ENCODE data around the gene RPL32. TPM values are rescaled to one million over a fixed set of nuclear protein-coding genes. Genes with fewer than 3 reads are reported as not detected.

The RPL32 gene
- total and polyA plus RNA-seq, 9 of the 15 experiments (the other 6 are each of a cell fraction or from before 2014, with no cell fraction given): 2,738 to 6,200 (median 4,286) TPM

DNA sequence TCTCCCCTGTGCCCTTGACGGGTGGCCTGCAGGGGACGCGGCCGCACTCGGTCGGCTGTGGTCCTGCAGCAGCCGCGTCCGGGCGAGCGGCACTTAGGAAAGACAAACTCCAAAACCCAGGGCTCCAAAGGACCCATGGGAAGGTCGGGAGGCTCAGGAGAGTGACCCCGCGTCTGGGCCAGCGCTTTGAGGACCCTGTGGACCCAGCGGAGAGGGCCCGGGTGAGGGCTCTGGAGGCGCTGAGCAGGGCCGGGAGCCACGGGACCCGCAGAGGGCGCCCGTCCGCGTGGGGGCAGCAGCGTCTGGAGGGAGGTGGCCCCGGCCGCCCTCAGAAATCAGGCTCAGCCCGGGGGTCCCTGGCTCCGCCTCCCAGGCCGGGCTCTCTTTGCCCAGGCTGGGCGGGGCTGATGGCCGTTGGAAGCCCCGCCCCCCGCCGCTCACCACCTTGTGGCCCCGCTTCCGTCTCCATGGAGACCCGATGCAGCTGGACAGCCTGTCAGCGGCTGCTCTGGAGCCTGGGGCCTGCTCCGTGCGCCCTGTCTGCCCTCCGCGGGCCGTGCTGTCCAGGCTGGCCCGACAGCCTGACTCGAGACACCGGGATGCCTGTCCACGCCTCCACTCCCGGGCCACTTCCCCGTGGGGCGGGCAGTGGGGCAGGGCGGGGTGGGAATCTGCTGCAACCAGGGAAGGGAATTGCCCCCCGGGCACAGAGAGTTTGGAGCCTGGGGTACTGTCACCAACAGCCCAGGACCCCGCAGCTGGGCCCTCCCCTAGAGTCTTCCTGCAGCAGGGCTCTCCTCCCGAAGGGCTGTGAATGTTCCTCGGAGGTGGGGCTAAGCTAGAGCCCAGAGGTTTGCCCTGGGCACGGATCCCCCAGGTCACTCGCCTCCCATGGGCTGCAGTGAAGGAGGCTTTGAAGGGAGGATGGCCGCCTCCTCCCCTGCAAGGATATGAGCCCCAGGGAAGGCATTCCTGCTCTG lies 34.8 kb upstream of the RPL32 start (continued):
- TF ChIP-seq POLR2G (IDR thresholded peaks at IDR 0.05; ENCODE audit: low read depth, low read length) (peak; percentile 72), MXI1 (IDR thresholded peaks at IDR 0.05; ENCODE audit: low read depth, low read length) (peak; percentile 51; the same call in 1 of the 2 replicates), POU5F1 (IDR thresholded peaks at IDR 0.05; ENCODE audit: borderline replicate concordance, low read depth, low read length, partially characterized antibody) (no peak), ZFX (CRISPR knock-in tag; IDR thresholded peaks at IDR 0.05) (peak; percentile 72), TAF1 (IDR thresholded peaks at IDR 0.05; ENCODE audit: control insufficient read depth, extremely low read depth, insufficient read depth, low read length, severe bottlenecking) (no peak), SIN3A (IDR thresholded peaks at IDR 0.05; ENCODE audit: borderline replicate concordance in 2 of 2, control insufficient read depth in 1 of 2, low read depth in 2 of 2, low read length in 2 of 2) (peak; percentile 38 to 85; a peak in 2 of 4 replicates), KAT7 (CRISPR knock-in tag; IDR thresholded peaks at IDR 0.05; ENCODE audit: borderline replicate concordance) (peak; percentile 47; the same call in 1 of the 2 replicates), E2F6 (IDR thresholded peaks at IDR 0.05; ENCODE audit: borderline replicate concordance in 1 of 2, extremely low read depth in 1 of 2, insufficient read depth in 1 of 2, insufficient read length in 1 of 2, low read depth in 1 of 2, low read length in 1 of 2, poor library complexity in 1 of 2, severe bottlenecking in 1 of 2) (peak in 1 of 2 experiments; percentile 51), MTA3 (IDR thresholded peaks at IDR 0.05; ENCODE audit: borderline replicate concordance) (0 out of 2 replicates have a peak, but pooled peaks have one; percentile 55), CBFB (CRISPR knock-in tag; IDR thresholded peaks at IDR 0.05) (peak; percentile 47; the same call in 1 of the 2 replicates), HNRNPL (IDR thresholded peaks at IDR 0.05; ENCODE audit: low read depth, low read length) (peak; percentile 56; the same call in 1 of the 2 replicates), RB1 (IDR thresholded peaks at IDR 0.05; ENCODE audit: low read depth) (peak; percentile 53; the same call in 1 of the 2 replicates), L3MBTL2 (IDR thresholded peaks at IDR 0.05) (peak; percentile 36; the same call in 1 of the 2 replicates)
- TF ChIP-seq, protein P1, sequence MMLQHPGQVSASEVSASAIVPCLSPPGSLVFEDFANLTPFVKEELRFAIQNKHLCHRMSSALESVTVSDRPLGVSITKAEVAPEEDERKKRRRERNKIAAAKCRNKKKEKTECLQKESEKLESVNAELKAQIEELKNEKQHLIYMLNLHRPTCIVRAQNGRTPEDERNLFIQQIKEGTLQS (IDR thresholded peaks at IDR 0.05): 0 out of 2 replicates have a peak, but pooled peaks have one; percentile 15
- TF ChIP-seq, protein P1 (CRISPR knock-in tag; conservative IDR thresholded peaks at IDR 0.05): no peak
- TF ChIP-seq, protein P2, sequence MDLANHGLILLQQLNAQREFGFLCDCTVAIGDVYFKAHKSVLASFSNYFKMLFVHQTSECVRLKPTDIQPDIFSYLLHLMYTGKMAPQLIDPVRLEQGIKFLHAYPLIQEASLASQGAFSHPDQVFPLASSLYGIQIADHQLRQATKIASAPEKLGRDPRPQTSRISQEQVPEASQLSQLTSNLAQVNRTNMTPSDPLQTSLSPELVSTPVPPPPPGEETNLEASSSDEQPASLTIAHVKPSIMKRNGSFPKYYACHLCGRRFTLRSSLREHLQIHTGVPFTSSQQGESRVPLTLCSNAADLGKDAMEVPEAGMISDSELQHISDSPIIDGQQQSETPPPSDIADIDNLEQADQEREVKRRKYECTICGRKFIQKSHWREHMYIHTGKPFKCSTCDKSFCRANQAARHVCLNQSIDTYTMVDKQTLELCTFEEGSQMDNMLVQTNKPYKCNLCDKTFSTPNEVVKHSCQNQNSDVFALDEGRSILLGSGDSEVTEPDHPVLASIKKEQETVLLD (IDR thresholded peaks at IDR 0.05): peak; percentile 21; the same call in 1 of the 2 replicates
- TF ChIP-seq, protein P3, sequence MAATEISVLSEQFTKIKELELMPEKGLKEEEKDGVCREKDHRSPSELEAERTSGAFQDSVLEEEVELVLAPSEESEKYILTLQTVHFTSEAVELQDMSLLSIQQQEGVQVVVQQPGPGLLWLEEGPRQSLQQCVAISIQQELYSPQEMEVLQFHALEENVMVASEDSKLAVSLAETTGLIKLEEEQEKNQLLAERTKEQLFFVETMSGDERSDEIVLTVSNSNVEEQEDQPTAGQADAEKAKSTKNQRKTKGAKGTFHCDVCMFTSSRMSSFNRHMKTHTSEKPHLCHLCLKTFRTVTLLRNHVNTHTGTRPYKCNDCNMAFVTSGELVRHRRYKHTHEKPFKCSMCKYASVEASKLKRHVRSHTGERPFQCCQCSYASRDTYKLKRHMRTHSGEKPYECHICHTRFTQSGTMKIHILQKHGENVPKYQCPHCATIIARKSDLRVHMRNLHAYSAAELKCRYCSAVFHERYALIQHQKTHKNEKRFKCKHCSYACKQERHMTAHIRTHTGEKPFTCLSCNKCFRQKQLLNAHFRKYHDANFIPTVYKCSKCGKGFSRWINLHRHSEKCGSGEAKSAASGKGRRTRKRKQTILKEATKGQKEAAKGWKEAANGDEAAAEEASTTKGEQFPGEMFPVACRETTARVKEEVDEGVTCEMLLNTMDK (IDR thresholded peaks at IDR 0.05; ENCODE audit: borderline replicate concordance, insufficient read depth, low read depth, low read length, poor library complexity, severe bottlenecking): peak; percentile 99
